ENCODE results near the gene TTYH3. TPM values are rescaled to one million over a fixed set of nuclear protein-coding genes. Genes with fewer than 3 reads are reported as not detected.

The TTYH3 gene
- total RNA-seq, 1 experiment from 2014 or later = 178 TPM

GRCh38 chr7:2603044-2603965, 28.5 kb upstream of the TTYH3 start:
- H3K4me1 Mint-ChIP-seq = peaks cover 2% of the 10 kb centered on the region; the same call in 1 of the 2 replicates
- DNase-seq (ENCODE audit: low spot score) (no peak), ATAC-seq (no peak)
- CTCF ChIA-PET = interaction anchor here (0.6 to 2.3 kb wide), 6 partner anchors 12 to 106 kb away, joined by 3 to 7 read pairs (median 4); no protein-coding TSS in a partner anchor
- H3K36me3 Mint-ChIP-seq = no peaks in the 10 kb centered on the region
- no peaks in the 10 kb centered on the region for H3K27me3 Mint-ChIP-seq (ENCODE audit: low read depth)
- H3K27ac Mint-ChIP-seq = peak overlapping the region; percentile 41; the same call in 1 of the 2 replicates
- no peaks in the 10 kb centered on the region for H3K9me3 Mint-ChIP-seq
- POLR2A ChIA-PET = no interaction called here
- no peak overlapping the region for H3K4me3 Mint-ChIP-seq
- TF ChIP-seq ZNF671 (CRISPR knock-in tag; IDR thresholded peaks at IDR 0.05) (no peak), E2F1 (CRISPR knock-in tag; IDR thresholded peaks at IDR 0.05) (no peak), ZNF416 (CRISPR knock-in tag; IDR thresholded peaks at IDR 0.05) (no peak), AFF4 (CRISPR knock-in tag; IDR thresholded peaks at IDR 0.05; ENCODE audit: borderline replicate concordance) (no peak), CTCF (IDR thresholded peaks at IDR 0.05) (no peak), ATF2 (CRISPR knock-in tag; IDR thresholded peaks at IDR 0.05; ENCODE audit: borderline replicate concordance, low read depth) (no peak), ERG (CRISPR knock-in tag; IDR thresholded peaks at IDR 0.05) (no peak), FOXJ3 (CRISPR knock-in tag; IDR thresholded peaks at IDR 0.05; ENCODE audit: borderline replicate concordance) (no peak), JAZF1 (CRISPR knock-in tag; IDR thresholded peaks at IDR 0.05) (no peak), MYBL2 (CRISPR knock-in tag; IDR thresholded peaks at IDR 0.05) (no peak), IRF1 (CRISPR knock-in tag; IDR thresholded peaks at IDR 0.05) (no peak), PREB (CRISPR knock-in tag; IDR thresholded peaks at IDR 0.05; ENCODE audit: borderline replicate concordance) (no peak), TP53 (CRISPR knock-in tag; IDR thresholded peaks at IDR 0.05) (no peak), ZNF396 (CRISPR knock-in tag; IDR thresholded peaks at IDR 0.05; ENCODE audit: borderline replicate concordance) (no peak), USF1 (CRISPR knock-in tag; IDR thresholded peaks at IDR 0.05) (no peak), ZNF532 (CRISPR knock-in tag; IDR thresholded peaks at IDR 0.05; ENCODE audit: borderline replicate concordance) (no peak), SOX15 (CRISPR knock-in tag; IDR thresholded peaks at IDR 0.05) (no peak), CREM (CRISPR knock-in tag; IDR thresholded peaks at IDR 0.05) (no peak)
